GM06990 (cell line): ENCODE results near the gene RET.

Source experiments
- DNase-seq: peaks from one replicate; pipeline ENCODE4 v3.0.0-alpha.2; 2011; ENCODE audit not compliant: insufficient read length; ENCODE audit errors: extremely low read depth
- H3K27me3 ChIP-seq: replicated peaks from 2 replicates; pipeline ENCODE4 v1.6.0; 2011; ENCODE audit warnings: low read length; ENCODE audit not compliant: control insufficient read depth, insufficient read depth
- H3K36me3 ChIP-seq: 2 replicates; pipeline ENCODE4 v1.5.1; 2011; ENCODE audit warnings: low read length; ENCODE audit not compliant: control insufficient read depth, insufficient read depth
- H3K4me3 ChIP-seq: replicated peaks from 2 replicates; pipeline ENCODE4 v1.5.1; 2011; ENCODE audit warnings: low read depth, mild to moderate bottlenecking, control low read depth, low read length
- CTCF ChIP-seq: IDR thresholded peaks from 2 replicates; pipeline ENCODE4 v1.5.1; 2011; ENCODE audit warnings: low read length, control low read depth, mild to moderate bottlenecking, inconsistent platforms; ENCODE audit not compliant: insufficient read depth, poor library complexity, severe bottlenecking

The RET gene

DNA sequence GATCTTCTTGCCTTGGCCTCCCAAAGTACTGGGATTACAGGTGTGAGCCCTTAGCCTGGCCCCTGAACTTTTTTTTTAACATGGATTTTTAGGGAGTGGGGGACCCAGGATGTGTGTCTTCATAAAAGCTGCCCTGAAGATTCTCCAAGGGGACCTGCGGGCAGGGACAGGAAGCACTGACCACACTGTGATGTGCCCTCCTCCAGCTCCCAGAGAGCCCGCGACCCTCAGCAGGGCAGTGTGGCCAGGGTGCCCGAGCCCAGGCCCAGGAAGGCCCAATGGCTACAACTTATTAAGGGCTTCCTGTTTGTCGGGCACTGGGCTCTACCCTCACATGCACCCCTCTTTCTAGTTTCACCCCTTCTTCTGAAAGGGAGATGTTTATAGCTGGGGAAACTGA lies 2.5 kb upstream of the RET start:
- no peak for TF ChIP-seq CTCF
- Histone ChIP-seq H3K27me3 (peaks cover 3% of the 10 kb centered on the region), H3K36me3 (no peaks in the 10 kb centered on the region), H3K4me3 (no peak overlapping the region)
- DNase-seq, result no peak

- Histone ChIP-seq H3K27me3 (peaks cover 3% of the 10 kb centered on the region), H3K36me3 (no peaks in the 10 kb centered on the region), H3K4me3 (no peak overlapping the region)
- TF ChIP-seq CTCF, result no peak
- DNase-seq, result no peak
Observed at GRCh38 chr10:43074827-43075611, 1.9 kb upstream of the RET start.

- no peak for DNase-seq
- H3K36me3 ChIP-seq, result no peaks in the 10 kb centered on the region
- H3K4me3 ChIP-seq, result no peak overlapping the region
- H3K27me3 ChIP-seq, result peaks cover 3% of the 10 kb centered on the region
- peak; percentile 51 for TF ChIP-seq CTCF
Observed at GRCh38 chr10:43075612-43076003, 1.3 kb upstream of the RET start.

DNA sequence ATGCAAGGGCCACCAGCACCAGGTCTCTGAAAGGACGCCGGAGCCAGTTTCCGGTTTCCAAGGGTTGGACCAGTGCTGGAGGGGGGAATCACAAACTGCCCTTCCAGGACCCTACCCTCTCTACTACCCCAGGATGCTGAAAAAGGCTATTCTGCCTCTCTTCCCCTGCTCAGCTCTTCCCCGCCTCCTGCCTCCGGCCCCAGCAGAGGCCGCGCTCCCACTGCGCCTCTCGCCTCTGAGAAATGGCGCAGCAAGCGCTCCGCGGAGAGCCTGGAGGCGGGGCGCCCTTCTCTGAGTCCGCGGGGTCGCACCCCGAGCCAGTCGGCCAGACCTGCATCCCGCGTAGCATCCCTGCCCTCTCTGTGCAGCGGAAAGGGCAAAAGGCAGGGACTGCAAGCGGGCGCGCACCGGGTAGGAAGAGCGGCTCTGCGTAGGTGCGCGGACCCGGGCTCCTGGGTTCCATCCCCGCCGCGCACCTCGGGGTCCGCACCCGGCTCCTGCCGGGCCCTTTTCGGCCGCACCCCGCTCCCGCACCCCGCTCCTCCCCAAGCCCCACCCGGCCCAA lies 476 bp upstream of the RET start:
- peaks cover 3% of the 10 kb centered on the region for H3K27me3 ChIP-seq
- DNase-seq, result no peak
- no peaks in the 10 kb centered on the region for H3K36me3 ChIP-seq
- no peak overlapping the region for H3K4me3 ChIP-seq
- TF ChIP-seq CTCF, result no peak

GRCh38 chr10:43077421-43078171 lies 727 bp downstream of the RET start:
- Histone ChIP-seq H3K27me3 (peaks cover 2% of the 10 kb centered on the region), H3K36me3 (no peaks in the 10 kb centered on the region), H3K4me3 (no peak overlapping the region)
- DNase-seq, result no peak
- no peak for TF ChIP-seq CTCF
